Transverse colon (tissue), 4 donors: ENCODE measurements around the gene PRPF40B. TPM values are rescaled to one million over a fixed set of nuclear protein-coding genes. Genes with fewer than 3 reads are reported as not detected.
"Not testable (repeated sequence)": the region's sequence is repeated elsewhere in the genome, so short reads cannot be mapped to it uniquely, and the experiment has no call there.

Source experiments
- DNase-seq: peaks from one replicate; pipeline ENCODE4 v3.0.0-alpha.2; 2019
- H3K27ac ChIP-seq, 4 donors: fragments of 200-600 bp; sonication (generic); 2 replicates each; pipeline ENCODE4 v1.5.1; 2016 to 2018; ENCODE audit warnings: inconsistent platforms in 4 of 4
- H3K27me3 ChIP-seq: fragments of 200-600 bp; sonication (generic); 2 replicates; pipeline ENCODE4 v1.5.1; 2017; ENCODE audit warnings: inconsistent platforms
- H3K36me3 ChIP-seq, 4 donors: fragments of 200-600 bp; sonication (generic); 2 replicates each; pipeline ENCODE4 v1.5.1; 2017 to 2019; ENCODE audit warnings: inconsistent platforms in 4 of 4
- H3K4me1 ChIP-seq, 4 donors: fragments of 200-600 bp; sonication (generic); 2 replicates each; pipeline ENCODE4 v1.5.1; 2017 to 2020; ENCODE audit warnings: inconsistent platforms in 4 of 4
- H3K4me3 ChIP-seq, 4 donors: fragments of 200-600 bp; sonication (generic); 1 replicate in 1 of 4; 2 replicates in 3 of 4; pipeline versions ENCODE4 v1.5.1 to v1.6.1; 2017 to 2019; ENCODE audit warnings: inconsistent platforms in 4 of 4
- H3K9me3 ChIP-seq, 2 donors: fragments of 200-600 bp; sonication (generic); 2 replicates each; pipeline ENCODE4 v1.5.1; 2017 to 2019; ENCODE audit warnings: inconsistent platforms in 2 of 2
- CTCF ChIP-seq, 5 experiments: fragments of 200-600 bp in 3 of 5; fragments of 450-650 bp in 2 of 5; sonication (generic) in 3 of 5; IDR thresholded peaks; 1 replicate in 2 of 5; 2 replicates in 3 of 5; pipeline ENCODE4 v1.5.1; 2016 to 2017; ENCODE audit warnings: antibody characterized with exemption in 5 of 5, inconsistent platforms in 3 of 5, mild to moderate bottlenecking in 2 of 5, moderate library complexity in 1 of 5
- EP300 ChIP-seq: sonication (generic); formaldehyde crosslinking; IDR thresholded peaks from one replicate; pipeline ENCODE4 v1.6.1; 2017; ENCODE audit warnings: antibody characterized with exemption, low read depth
- POLR2A ChIP-seq: fragments of 450-650 bp; IDR thresholded peaks from one replicate; pipeline ENCODE4 v1.6.1; 2016; ENCODE audit warnings: antibody characterized with exemption, mild to moderate bottlenecking, moderate library complexity
- POLR2AphosphoS5 ChIP-seq, 3 donors: sonication (generic); formaldehyde crosslinking; IDR thresholded peaks; one replicate each; pipeline ENCODE4 v1.6.1; 2016; ENCODE audit warnings: antibody characterized with exemption in 3 of 3
- WGBS, 2 donors: methylation state at CpG; one replicate each; pipeline ENCODE4 v1.1.5; 2018; ENCODE audit warnings: low coverage in 1 of 2; 5-methylcytosine and 5-hydroxymethylcytosine counted together
- in situ Hi-C, 4 donors: fragments of 200-750 bp; cut with MboI; loops; one replicate each; pipeline versions ENCODE4 v1.15.0 to v1.15.1; 2017; ENCODE audit warnings: low sequenced_read_pairs in 3 of 4, low pct_ligation_motif_present in 1 of 4, low pct_unique_long_range_greater_than_20kb in 1 of 4
- intact Hi-C: fragments of 100-400 bp; cut with DNase I; formaldehyde crosslinking; loops from one replicate; pipeline ENCODE4 v1.15.1; 2023; ENCODE audit warnings: low total_unique reads
- total RNA-seq, 4 donors: library from RNA; depleted of rRNA; stranded (reverse); fragments of >200 nt; gene quantifications; one replicate each; pipeline ENCODE4 v1.1.0, GENCODE V29; 2016

Gene PRPF40B
- total RNA-seq, 4 donors from 2014 or later, result 3.7 to 12.7 (median 8.7) TPM

- Histone ChIP-seq H3K9me3 (no peaks in the 10 kb centered on the region), H3K36me3 (no peaks in the 10 kb centered on the region), H3K4me1 (no peaks in the 10 kb centered on the region), H3K27me3 (peaks cover 3% of the 10 kb centered on the region), H3K27ac (no peak overlapping the region), H3K4me3 (no peak overlapping the region)
- WGBS, 2 donors, result 58 to 60% methylated on average over 1 to 5 of the region's 5 CpGs
- no peak for TF ChIP-seq CTCF (IDR thresholded peaks at IDR 0.05)
- no peak for TF ChIP-seq POLR2AphosphoS5 (IDR thresholded peaks at IDR 0.05)
- TF ChIP-seq POLR2A, result no peak
- no peak for TF ChIP-seq EP300
- intact Hi-C loops, result no loop called here
- DNase-seq, result no peak
- in situ Hi-C loops, result no loop called here
Measured at GRCh38 chr12:49604856-49605255, 18.5 kb upstream of the PRPF40B start.

- in situ Hi-C loops, H3K36me3 ChIP-seq, intact Hi-C loops, H3K27ac ChIP-seq, H3K9me3 ChIP-seq, H3K27me3 ChIP-seq, H3K4me1 ChIP-seq, H3K4me3 ChIP-seq, DNase-seq: not testable (repeated sequence)
- WGBS, 2 donors, result 98% methylated on average over 4 of the region's 4 CpGs; no CpG with 5 or more reads in 1 of the 2 donors
Measured at GRCh38 chr12:49605539-49605938, 17.8 kb upstream of the PRPF40B start, which contains the start of gene FAM186B. Gene FAM186B, minus strand, starts transcription at chr12:49605639. Its CDS starts 162 bp downstream, at chr12:49605477.

- Histone ChIP-seq H3K4me1 (no peaks in the 10 kb centered on the region), H3K4me3 (no peak overlapping the region), H3K27ac (no peak overlapping the region), H3K27me3 (peaks cover 3% of the 10 kb centered on the region), H3K9me3 (no peaks in the 10 kb centered on the region), H3K36me3 (no peaks in the 10 kb centered on the region)
- in situ Hi-C loops (no loop called here), intact Hi-C loops (no loop called here)
- TF ChIP-seq POLR2A (no peak), POLR2AphosphoS5 (IDR thresholded peaks at IDR 0.05) (no peak), EP300 (no peak), CTCF (IDR thresholded peaks at IDR 0.05) (no peak)
- 100% methylated on average over 2 of the region's 2 CpGs; no CpG with 5 or more reads in 1 of the 2 donors for WGBS, 2 donors
- no peak for DNase-seq
Measured at GRCh38 chr12:49609059-49609874, 14.1 kb upstream of the PRPF40B start.

GRCh38 chr12:49609875-49610154 lies 13.5 kb upstream of the PRPF40B start:
- WGBS, 2 donors, result 100% methylated on average over 1 of the region's 1 CpG; no CpG with 5 or more reads in 1 of the 2 donors
- no peak for DNase-seq
- Histone ChIP-seq H3K27ac (no peak overlapping the region), H3K4me3 (no peak overlapping the region), H3K4me1 (no peaks in the 10 kb centered on the region), H3K36me3 (no peaks in the 10 kb centered on the region), H3K27me3 (peaks cover 3% of the 10 kb centered on the region), H3K9me3 (no peaks in the 10 kb centered on the region)
- no peak for TF ChIP-seq EP300
- no peak for TF ChIP-seq POLR2AphosphoS5 (IDR thresholded peaks at IDR 0.05)
- intact Hi-C loops, result no loop called here
- in situ Hi-C loops, result no loop called here

- H3K4me3 ChIP-seq, intact Hi-C loops, H3K36me3 ChIP-seq, H3K27me3 ChIP-seq, DNase-seq, H3K4me1 ChIP-seq, H3K9me3 ChIP-seq, H3K27ac ChIP-seq, in situ Hi-C loops: not testable (repeated sequence)
- 89 to 92% methylated on average over 4 of the region's 4 CpGs for WGBS, 2 donors
Measured at GRCh38 chr12:49610785-49611184, 12.6 kb upstream of the PRPF40B start.
